ENCODE data around the gene PAPSS1.
"Not testable (repeated sequence)": the region's sequence is repeated elsewhere in the genome, so short reads cannot be mapped to it uniquely, and the experiment has no call there.

PAPSS1 gene

GRCh38 chr4:107719922-107720722, at the start of gene PAPSS1:
TSS of gene PAPSS1 (minus strand) at chr4:107720234. CDS start at chr4:107720179, 55 bp downstream.
- DNase-seq, result peak; percentile 67

GRCh38 chr4:107760281-107760947, 40.4 kb upstream of the PAPSS1 start:
- DNase-seq, result no peak

- DNase-seq, result no peak
Measured at GRCh38 chr4:107757864-107758476, 37.9 kb upstream of the PAPSS1 start.

GRCh38 chr4:107757283-107757682, 37.2 kb upstream of the PAPSS1 start:
- DNase-seq, result no peak

- DNase-seq, result no peak
Measured at GRCh38 chr4:107755841-107756356, 35.9 kb upstream of the PAPSS1 start.

- no peak for DNase-seq
Measured at GRCh38 chr4:107751670-107752069, 31.6 kb upstream of the PAPSS1 start.

GRCh38 chr4:107747748-107748486, 27.9 kb upstream of the PAPSS1 start:
- no peak for DNase-seq

GRCh38 chr4:107746161-107746560, 26.1 kb upstream of the PAPSS1 start:
- no peak for DNase-seq

GRCh38 chr4:107744532-107744931, 24.5 kb upstream of the PAPSS1 start:
- DNase-seq, result no peak

- DNase-seq, result no peak
Measured at GRCh38 chr4:107743532-107743931, 23.5 kb upstream of the PAPSS1 start.

- DNase-seq, result no peak
Measured at GRCh38 chr4:107742791-107743190, 22.8 kb upstream of the PAPSS1 start.

GRCh38 chr4:107742196-107742595, 22.2 kb upstream of the PAPSS1 start:
- DNase-seq, result no peak

- DNase-seq, result no peak
Measured at GRCh38 chr4:107740950-107741701, 21.1 kb upstream of the PAPSS1 start.

- no peak for DNase-seq
Measured at GRCh38 chr4:107740381-107740780, 20.3 kb upstream of the PAPSS1 start.

- no peak for DNase-seq
Measured at GRCh38 chr4:107737450-107737849, 17.4 kb upstream of the PAPSS1 start.

GRCh38 chr4:107736924-107737448, 17.0 kb upstream of the PAPSS1 start:
- DNase-seq, result no peak

GRCh38 chr4:107736037-107736436, 16.0 kb upstream of the PAPSS1 start:
- DNase-seq, result no peak

GRCh38 chr4:107734120-107734519, 14.1 kb upstream of the PAPSS1 start:
- DNase-seq, result no peak

- DNase-seq, result no peak
Measured at GRCh38 chr4:107733431-107733925, 13.4 kb upstream of the PAPSS1 start.

GRCh38 chr4:107729050-107729449, 9.0 kb upstream of the PAPSS1 start:
- DNase-seq, result not testable (repeated sequence)

GRCh38 chr4:107726131-107726925, 6.3 kb upstream of the PAPSS1 start:
- DNase-seq, result not testable (repeated sequence)

Measured in NCI-H524 treated with DMSO at 0.1 percent for 48 hours (cell line).